ENCODE results near the gene C19orf18.

The C19orf18 gene

GRCh38 chr19:57947088-57947418 is 27.3 kb downstream of the C19orf18 start:
- DNase-seq, result no peak

DNA sequence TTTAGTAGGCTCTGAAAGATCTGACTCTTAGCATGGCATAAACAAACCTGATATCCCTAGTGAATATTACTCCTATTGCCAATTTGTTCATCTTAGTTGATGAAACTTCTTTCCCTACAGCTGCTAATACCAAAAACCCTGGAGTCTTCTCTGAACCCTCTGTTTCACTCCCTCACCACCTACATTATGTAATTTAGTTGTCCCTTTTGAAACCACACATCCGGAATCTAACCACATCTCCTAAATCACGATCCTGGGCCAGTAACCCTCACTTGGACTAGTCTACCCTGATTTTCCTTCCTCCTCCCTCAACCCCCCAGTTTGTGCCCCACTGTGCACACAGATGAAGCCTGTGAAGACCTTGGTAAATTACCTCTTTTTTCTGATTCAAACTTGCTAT is 28.0 kb downstream of the C19orf18 start:
- no peak for DNase-seq

GRCh38 chr19:57941593-57941992 is 32.7 kb downstream of the C19orf18 start:
- no peak for DNase-seq

DNA sequence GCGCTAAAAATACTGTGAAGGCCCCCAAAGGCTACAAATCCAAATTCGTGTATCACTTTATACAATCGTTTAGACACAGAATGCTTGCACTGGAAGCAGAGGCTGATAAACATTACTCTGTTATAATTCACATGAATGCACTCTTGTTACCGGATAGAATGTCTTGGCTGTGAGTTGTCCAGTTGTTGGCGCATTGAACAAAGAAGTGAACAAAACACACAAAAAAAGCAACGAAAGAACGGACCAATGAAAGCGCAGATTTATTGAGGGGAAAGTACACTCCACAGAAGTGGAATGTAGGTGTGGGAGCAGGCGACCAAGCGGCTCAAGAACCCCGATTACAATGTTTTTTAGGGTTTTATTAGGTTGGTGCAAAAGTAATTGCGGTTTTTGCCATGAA is 38.6 kb downstream of the C19orf18 start:
- no peak for DNase-seq

- DNase-seq, result peak; percentile 41
These were observed 39.3 kb downstream of the C19orf18 start, which contains the start of gene ZNF418 for GRCh38 chr19:57934820-57935665. TSS of gene ZNF418 (minus strand) at chr19:57935402. CDS start at chr19:57933822, 1,580 bp downstream.

- no peak for DNase-seq
These were observed 46.7 kb downstream of the C19orf18 start for GRCh38 chr19:57927587-57927986.

GRCh38 chr19:57916168-57916995 is 58.0 kb downstream of the C19orf18 start, which contains the start of gene ZNF417:
TSS of gene ZNF417 (minus strand) at chr19:57916592. CDS start at chr19:57916411, 181 bp downstream.
- peak; percentile 88 for DNase-seq

- DNase-seq, result no peak
These were observed 59.8 kb downstream of the C19orf18 start for GRCh38 chr19:57914531-57914930.

All from stimulated activated CD4-positive, alpha-beta T cell treated with anti-CD3 and anti-CD28 coated beads, Interleukin-4, amount 100 ng/mL, for 24 hours (primary cell).